ENCODE measurements around the gene OGG1.

OGG1 gene

GRCh38 chr3:9749645-9750555 lies at the start of gene OGG1:
Gene OGG1, plus strand, starts transcription at chr3:9749952. Its CDS starts 335 bp downstream, at chr3:9750287.
- peak; percentile 80 to 83 for DNase-seq (ENCODE audit: low read depth in 1 of 2, low spot score in 1 of 2)

- no peak for DNase-seq (ENCODE audit: low read depth in 1 of 2, low spot score in 1 of 2)
These were observed 49.2 kb upstream of the OGG1 start for GRCh38 chr3:9700536-9700935.

GRCh38 chr3:9701006-9701405 lies 48.7 kb upstream of the OGG1 start:
- DNase-seq (ENCODE audit: low read depth in 1 of 2, low spot score in 1 of 2) = no peak

GRCh38 chr3:9701711-9702110 lies 48.0 kb upstream of the OGG1 start:
- no peak for DNase-seq (ENCODE audit: low read depth in 1 of 2, low spot score in 1 of 2)

GRCh38 chr3:9703240-9703639 lies 46.5 kb upstream of the OGG1 start:
- no peak for DNase-seq (ENCODE audit: low read depth in 1 of 2, low spot score in 1 of 2)

GRCh38 chr3:9703736-9704346 lies 45.9 kb upstream of the OGG1 start, which contains the start of gene CPNE9:
Gene CPNE9, plus strand, starts transcription at chr3:9703833. Its CDS starts 164 bp downstream, at chr3:9703997.
- DNase-seq (ENCODE audit: low read depth in 1 of 2, low spot score in 1 of 2) = no peak

- DNase-seq (ENCODE audit: low read depth in 1 of 2, low spot score in 1 of 2) = no peak
These were observed 45.1 kb upstream of the OGG1 start for GRCh38 chr3:9704347-9705322.

GRCh38 chr3:9710174-9710739 lies 39.5 kb upstream of the OGG1 start:
- no peak for DNase-seq (ENCODE audit: low read depth in 1 of 2, low spot score in 1 of 2)

- no peak for DNase-seq (ENCODE audit: low read depth in 1 of 2, low spot score in 1 of 2)
These were observed 37.3 kb upstream of the OGG1 start for GRCh38 chr3:9712415-9712814.

GRCh38 chr3:9713142-9713541 lies 36.6 kb upstream of the OGG1 start:
- no peak for DNase-seq (ENCODE audit: low read depth in 1 of 2, low spot score in 1 of 2)

- DNase-seq (ENCODE audit: low read depth in 1 of 2, low spot score in 1 of 2) = no peak
These were observed 34.6 kb upstream of the OGG1 start for GRCh38 chr3:9715136-9715535.

GRCh38 chr3:9715764-9716437 lies 33.9 kb upstream of the OGG1 start:
- no peak for DNase-seq (ENCODE audit: low read depth in 1 of 2, low spot score in 1 of 2)

GRCh38 chr3:9716801-9717555 lies 32.8 kb upstream of the OGG1 start:
- DNase-seq (ENCODE audit: low read depth in 1 of 2, low spot score in 1 of 2) = no peak

GRCh38 chr3:9717563-9717962 lies 32.2 kb upstream of the OGG1 start:
- DNase-seq (ENCODE audit: low read depth in 1 of 2, low spot score in 1 of 2) = no peak

- DNase-seq (ENCODE audit: low read depth in 1 of 2, low spot score in 1 of 2) = no peak
These were observed 31.6 kb upstream of the OGG1 start for GRCh38 chr3:9718118-9718517.

GRCh38 chr3:9721015-9721699 lies 28.6 kb upstream of the OGG1 start:
- no peak for DNase-seq (ENCODE audit: low read depth in 1 of 2, low spot score in 1 of 2)

GRCh38 chr3:9721700-9722060 lies 28.1 kb upstream of the OGG1 start:
- no peak for DNase-seq (ENCODE audit: low read depth in 1 of 2, low spot score in 1 of 2)

- no peak for DNase-seq (ENCODE audit: low read depth in 1 of 2, low spot score in 1 of 2)
These were observed 23.8 kb upstream of the OGG1 start for GRCh38 chr3:9725775-9726515.
